Body of pancreas (tissue), 4 donors: Measurements from ENCODE around the gene TRIM62. TPM values are rescaled to one million over a fixed set of nuclear protein-coding genes. Genes with fewer than 3 reads are reported as not detected.

Experiments used
- ATAC-seq: fragments of 150-250 bp; one replicate; pipeline ENCODE4 v1.9.1; 2016
- DNase-seq, 4 donors: peaks; one replicate each; pipeline ENCODE4 v3.0.0-alpha.2; 2019
- H3K27ac ChIP-seq, 4 donors: fragments of 200-600 bp; sonication (generic); 1 replicate in 3 of 4; 2 replicates in 1 of 4; pipeline versions ENCODE4 v1.5.1 to v1.6.1; 2016 to 2019; ENCODE audit warnings: mild to moderate bottlenecking in 1 of 4, mixed read lengths in 1 of 4, moderate library complexity in 1 of 4
- H3K27me3 ChIP-seq, 2 donors: fragments of 200-600 bp; sonication (generic); one replicate each; pipeline ENCODE4 v1.6.0; 2016; ENCODE audit warnings: mild to moderate bottlenecking in 1 of 2
- H3K36me3 ChIP-seq, 2 donors: fragments of 200-600 bp; sonication (generic); replicated peaks in 1 of 2; 2 replicates each; pipeline ENCODE4 v1.5.1; 2016; ENCODE audit warnings: low read depth in 2 of 2; ENCODE audit not compliant: insufficient read depth in 1 of 2
- H3K4me1 ChIP-seq: fragments of 200-600 bp; sonication (generic); one replicate; pipeline ENCODE4 v1.6.0; 2016
- H3K4me3 ChIP-seq, 2 donors: fragments of 200-600 bp; sonication (generic); 1 replicate in 1 of 2; 2 replicates in 1 of 2; pipeline ENCODE4 v1.5.1; 2016 to 2019
- H3K9me3 ChIP-seq, 3 donors: fragments of 200-600 bp; sonication (generic); 1 replicate in 2 of 3; 2 replicates in 1 of 3; pipeline ENCODE4 v1.5.1; 2016
- CTCF ChIP-seq, 7 experiments: fragments of 450-650 bp in 4 of 7; fragments of 200-600 bp in 3 of 7; sonication (generic) in 3 of 7; IDR thresholded peaks; one replicate each; pipeline ENCODE4 v1.5.1; 2016 to 2019; ENCODE audit warnings: antibody characterized with exemption in 7 of 7
- POLR2A ChIP-seq, 3 donors: fragments of 450-650 bp; IDR thresholded peaks; one replicate each; pipeline ENCODE4 v1.6.1; 2016; ENCODE audit warnings: antibody characterized with exemption in 3 of 3, mild to moderate bottlenecking in 2 of 3
- WGBS, 2 donors: methylation state at CpG; one replicate each; pipeline ENCODE4 v1.1.5; 2017; 5-methylcytosine and 5-hydroxymethylcytosine counted together
- intact Hi-C: fragments of 100-400 bp; cut with DNase I; formaldehyde crosslinking; loops from one replicate; pipeline ENCODE4 v1.15.1; 2023
- total RNA-seq, 2 donors: library from RNA; depleted of rRNA; stranded (reverse); fragments of >200 nt; gene quantifications; one replicate each; pipeline ENCODE4 v1.1.0, GENCODE V29; 2016

Gene TRIM62
- total RNA-seq, 2 donors from 2014 or later: 4.7 to 7.3 TPM

GRCh38 chr1:33206340-33206739 lies 24.5 kb upstream of the TRIM62 start:
- intact Hi-C loops: no loop called here
- DNase-seq: no peak
- Histone ChIP-seq H3K36me3 (no peaks in the 10 kb centered on the region), H3K9me3 (no peaks in the 10 kb centered on the region), H3K4me1 (no peaks in the 10 kb centered on the region), H3K27me3 (no peaks in the 10 kb centered on the region), H3K27ac (no peak overlapping the region), H3K4me3 (no peak overlapping the region)
- TF ChIP-seq CTCF (IDR thresholded peaks at IDR 0.05): no peak
- no peak for TF ChIP-seq POLR2A (IDR thresholded peaks at IDR 0.05)
- ATAC-seq: no peak
- WGBS, 2 donors: 45 to 50% methylated on average over 2 of the region's 2 CpGs

- Histone ChIP-seq H3K27me3 (no peaks in the 10 kb centered on the region), H3K9me3 (no peaks in the 10 kb centered on the region), H3K4me1 (no peaks in the 10 kb centered on the region), H3K36me3 (no peaks in the 10 kb centered on the region), H3K4me3 (no peak overlapping the region), H3K27ac (no peak overlapping the region)
- intact Hi-C loops: no loop called here
- WGBS, 2 donors: 86% methylated on average over 2 of the region's 2 CpGs
- no peak for DNase-seq
- TF ChIP-seq POLR2A (IDR thresholded peaks at IDR 0.05): no peak
- TF ChIP-seq CTCF (IDR thresholded peaks at IDR 0.05): no peak
- ATAC-seq: no peak
Measured at GRCh38 chr1:33195556-33195955, 13.7 kb upstream of the TRIM62 start.

GRCh38 chr1:33191731-33192275 lies 10.0 kb upstream of the TRIM62 start:
- no peak overlapping the region for H3K4me3 ChIP-seq

GRCh38 chr1:33190701-33191100 lies 8.9 kb upstream of the TRIM62 start:
- H3K27ac ChIP-seq: no peak overlapping the region
- intact Hi-C loops: no loop called here
- H3K27me3 ChIP-seq: no peaks in the 10 kb centered on the region
- 71 to 75% methylated on average over 2 of the region's 2 CpGs for WGBS, 2 donors
- no peak overlapping the region for H3K4me3 ChIP-seq
- DNase-seq (no peak), ATAC-seq (no peak)
- no peaks in the 10 kb centered on the region for H3K4me1 ChIP-seq
- H3K9me3 ChIP-seq: no peaks in the 10 kb centered on the region
- H3K36me3 ChIP-seq: no peaks in the 10 kb centered on the region
- TF ChIP-seq CTCF (IDR thresholded peaks at IDR 0.05) (no peak), POLR2A (IDR thresholded peaks at IDR 0.05) (no peak)

More at GRCh38 chr1:33191731-33192275, 10.0 kb upstream of the TRIM62 start:
- no peaks in the 10 kb centered on the region for H3K9me3 ChIP-seq
- H3K27me3 ChIP-seq: no peaks in the 10 kb centered on the region
- intact Hi-C loops: no loop called here
- ATAC-seq (no peak), DNase-seq (no peak)
- no peaks in the 10 kb centered on the region for H3K36me3 ChIP-seq
- H3K27ac ChIP-seq: no peak overlapping the region
- H3K4me1 ChIP-seq: no peaks in the 10 kb centered on the region
- TF ChIP-seq POLR2A (IDR thresholded peaks at IDR 0.05): no peak
- TF ChIP-seq CTCF (IDR thresholded peaks at IDR 0.05): no peak
- WGBS, 2 donors: 65 to 74% methylated on average over 2 of the region's 2 CpGs

- H3K9me3 ChIP-seq: no peaks in the 10 kb centered on the region
- intact Hi-C loops: no loop called here
- no peak for TF ChIP-seq POLR2A (IDR thresholded peaks at IDR 0.05)
- no peak for TF ChIP-seq CTCF (IDR thresholded peaks at IDR 0.05)
- H3K4me3 ChIP-seq: no peak overlapping the region
- ATAC-seq: no peak
- DNase-seq: no peak
- 64 to 67% methylated on average over 5 to 6 of the region's 6 CpGs for whole genome bisulfite sequencing, 2 donors
- no peaks in the 10 kb centered on the region for H3K4me1 ChIP-seq
- H3K27ac ChIP-seq: no peak overlapping the region
- no peaks in the 10 kb centered on the region for H3K36me3 ChIP-seq
- H3K27me3 ChIP-seq: no peaks in the 10 kb centered on the region
Measured at GRCh38 chr1:33188572-33189275, 6.9 kb upstream of the TRIM62 start.
